GM21360 (cell line): ENCODE data around the gene PAM16.

ENCODE experiments used
- ATAC-seq: cut with Tn5 transposase; IDR thresholded peaks from one replicate; pipeline ENCODE4 v1.9.1; 2021; ENCODE audit warnings: mild to moderate bottlenecking, moderate library complexity; ENCODE audit not compliant: unreplicated experiment

Gene PAM16

GRCh38 chr16:4306470-4307214 is 44.5 kb downstream of the PAM16 start:
- no peak for ATAC-seq

- no peak for ATAC-seq
Observed at GRCh38 chr16:4303973-4304372, 47.1 kb downstream of the PAM16 start.

DNA sequence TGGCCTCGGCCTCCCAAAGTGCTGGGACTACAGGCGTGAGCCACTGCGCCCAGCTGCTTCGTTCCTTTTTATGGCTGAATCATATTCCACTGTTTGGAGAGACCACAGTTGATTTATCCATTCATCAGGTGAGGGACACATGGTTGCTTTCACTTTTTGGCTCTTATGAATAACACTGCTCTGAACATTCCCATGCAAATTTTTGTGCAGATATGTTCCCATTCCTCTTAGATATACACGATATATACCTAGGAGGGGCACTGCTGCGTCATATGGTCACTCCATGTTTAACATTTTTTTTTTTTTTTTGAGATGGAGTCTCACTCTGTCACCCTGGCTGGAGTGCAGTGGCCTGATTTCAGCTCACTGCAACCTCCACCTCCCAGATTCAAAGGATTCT is 49.2 kb downstream of the PAM16 start:
- ATAC-seq = no peak

DNA sequence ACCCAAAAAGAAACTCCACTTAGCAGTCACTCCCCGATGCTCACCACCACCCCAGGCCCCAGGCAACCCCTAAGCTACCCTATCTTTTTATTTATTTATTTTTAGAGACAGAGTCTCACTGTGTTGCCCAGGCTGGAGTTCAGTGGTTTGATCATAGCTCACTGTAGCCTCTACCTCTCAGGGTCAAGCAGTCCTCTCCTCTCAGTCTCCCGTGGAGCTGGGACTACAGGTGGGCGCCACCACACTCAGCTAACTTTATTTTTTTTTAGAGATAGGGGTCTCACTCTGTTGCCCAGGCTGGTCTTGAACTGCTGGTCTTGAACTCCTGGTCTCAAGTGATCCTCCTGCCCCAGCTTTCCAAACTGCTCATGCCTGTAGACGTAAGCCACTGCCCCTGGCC is 49.9 kb downstream of the PAM16 start:
- no peak for ATAC-seq

DNA sequence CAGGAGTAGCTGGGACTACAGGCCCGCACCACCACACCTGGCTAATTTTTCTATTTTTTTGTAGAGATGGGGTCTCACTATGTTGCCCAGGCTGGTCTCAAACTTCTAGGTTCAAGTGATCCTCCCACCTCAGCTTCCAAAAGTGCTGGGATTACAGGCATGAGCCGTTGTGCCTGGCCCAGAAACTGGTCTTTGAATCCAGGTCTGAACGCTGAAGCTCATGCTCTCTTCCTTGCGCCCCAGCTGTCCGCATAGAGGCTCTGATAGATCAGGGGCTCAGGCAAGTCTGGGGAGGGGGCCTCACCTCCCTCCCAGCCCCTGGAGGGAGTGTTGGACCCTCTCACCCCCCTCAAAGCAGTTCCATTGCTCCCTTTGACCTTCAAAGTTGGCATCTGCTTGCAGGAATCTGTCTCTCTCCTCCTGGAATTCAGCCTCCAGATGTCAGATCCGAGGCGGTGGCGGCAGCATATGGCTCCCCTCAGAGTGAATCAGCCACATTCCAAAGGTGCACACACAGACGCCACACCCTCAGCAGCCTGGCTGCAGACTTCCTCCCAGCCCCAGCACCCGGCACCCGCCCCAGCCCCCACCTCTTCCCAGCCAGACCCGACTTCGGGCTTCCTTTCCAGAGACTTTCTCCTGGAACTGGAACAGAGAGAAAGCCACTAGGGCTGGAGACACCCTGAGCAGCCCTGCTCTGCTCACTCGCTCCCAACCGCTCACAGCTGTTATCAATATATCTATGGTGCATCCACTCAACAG is 52.2 kb downstream of the PAM16 start:
- no peak for ATAC-seq

GRCh38 chr16:4297480-4297879 is 53.6 kb downstream of the PAM16 start:
- ATAC-seq = no peak

DNA sequence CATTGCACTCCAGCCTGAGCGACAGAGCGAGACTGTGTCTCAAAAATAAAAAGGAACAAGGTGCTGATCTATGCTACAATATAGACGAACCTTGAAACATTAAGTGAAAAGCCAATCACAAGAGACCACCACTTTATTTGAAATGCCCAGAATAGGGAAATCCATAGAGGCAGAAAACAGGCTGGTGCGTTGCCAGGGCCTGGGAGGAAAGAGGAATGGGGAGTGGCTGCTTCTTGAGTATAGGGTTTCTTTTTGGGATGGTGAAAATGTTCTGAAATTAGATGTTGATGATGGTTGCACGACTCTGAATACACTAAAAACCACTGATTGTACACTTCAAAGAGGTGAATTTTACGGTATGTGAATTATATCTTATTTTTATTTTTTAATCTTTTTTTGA is 55.5 kb downstream of the PAM16 start:
- ATAC-seq = no peak

GRCh38 chr16:4293822-4294457 is 57.2 kb downstream of the PAM16 start:
- ATAC-seq = no peak

- ATAC-seq = no peak
Observed at GRCh38 chr16:4293181-4293716, 57.9 kb downstream of the PAM16 start.

DNA sequence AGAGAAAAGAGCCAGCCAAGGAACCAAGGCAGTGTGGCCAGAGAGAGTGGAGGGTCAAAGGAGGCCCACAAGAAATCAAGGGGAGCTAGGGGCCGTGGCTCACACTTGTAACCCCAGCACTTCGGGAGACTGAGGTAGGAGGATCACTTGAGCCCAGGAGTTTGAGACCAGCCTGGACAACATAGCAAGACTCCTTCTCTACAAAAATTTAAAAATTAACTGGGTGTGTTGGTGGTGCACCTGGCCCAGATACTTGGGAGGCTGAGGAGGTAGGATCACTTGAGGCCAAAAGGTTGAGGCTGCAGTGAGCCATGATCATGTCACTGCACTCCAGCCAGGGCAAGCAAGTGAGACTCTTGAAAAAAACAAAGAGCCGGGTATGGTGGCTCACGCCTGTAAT is 59.4 kb downstream of the PAM16 start:
- ATAC-seq = no peak
